H54 (cell line): ENCODE results near the gene FIS1.
"Not testable (repeated sequence)": the region's sequence is repeated elsewhere in the genome, so short reads cannot be mapped to it uniquely, and the experiment has no call there.

Source experiments
- DNase-seq: peaks from one replicate; pipeline ENCODE4 v3.0.0; 2011; ENCODE audit warnings: low spot score, mixed read lengths; ENCODE audit not compliant: insufficient read length
- FAIRE-seq: peaks from 3 replicates; lab custom pipeline; 2011; peaks lifted over from hg19 to GRCh38; lab: Jason Lieb, UNC
- POLR2A ChIP-seq: IDR thresholded peaks from 2 replicates; pipeline ENCODE4 v1.6.1; 2011; ENCODE audit warnings: low read depth, mild to moderate bottlenecking, low read length

The FIS1 gene

GRCh38 chr7:101277155-101277554 is 32.3 kb upstream of the FIS1 start:
- DNase-seq = no peak
- TF ChIP-seq POLR2A = no peak
- no peak for FAIRE-seq

- no peak for TF ChIP-seq POLR2A
- FAIRE-seq (no peak), DNase-seq (no peak)
Observed at GRCh38 chr7:101273206-101273605, 28.3 kb upstream of the FIS1 start.

- no peak for TF ChIP-seq POLR2A
- DNase-seq (no peak), FAIRE-seq (no peak)
Observed at GRCh38 chr7:101271021-101271420, 26.1 kb upstream of the FIS1 start.

- TF ChIP-seq POLR2A = no peak
- DNase-seq (no peak), FAIRE-seq (no peak)
Observed at GRCh38 chr7:101269664-101270063, 24.8 kb upstream of the FIS1 start.

- no peak for FAIRE-seq
- TF ChIP-seq POLR2A = no peak
- no peak for DNase-seq
Observed at GRCh38 chr7:101265622-101266516, 21.0 kb upstream of the FIS1 start.

- not testable (repeated sequence) for FAIRE-seq, DNase-seq
Observed at GRCh38 chr7:101264102-101264706, 19.3 kb upstream of the FIS1 start.

- FAIRE-seq (no peak), DNase-seq (no peak)
- TF ChIP-seq POLR2A = no peak
Observed at GRCh38 chr7:101258243-101258731, 13.4 kb upstream of the FIS1 start.

GRCh38 chr7:101255796-101256195 is 10.9 kb upstream of the FIS1 start:
- DNase-seq (no peak), FAIRE-seq (no peak)
- no peak for TF ChIP-seq POLR2A

GRCh38 chr7:101253199-101253598 is 8.3 kb upstream of the FIS1 start:
- DNase-seq, FAIRE-seq: not testable (repeated sequence)

GRCh38 chr7:101251871-101252659 is 7.2 kb upstream of the FIS1 start:
- no peak for FAIRE-seq
- peak; percentile 60 for TF ChIP-seq POLR2A
- DNase-seq = peak; percentile 97

GRCh38 chr7:101250324-101250723 is 5.4 kb upstream of the FIS1 start:
- FAIRE-seq = no peak
- no peak for DNase-seq
- no peak for TF ChIP-seq POLR2A

GRCh38 chr7:101248276-101248675 is 3.4 kb upstream of the FIS1 start:
- DNase-seq (no peak), FAIRE-seq (no peak)
- no peak for TF ChIP-seq POLR2A

GRCh38 chr7:101245147-101245668 is 327 bp upstream of the FIS1 start:
- peak; percentile 67; the same call in 1 of the 2 replicates for TF ChIP-seq POLR2A
- no peak for DNase-seq
- no peak for FAIRE-seq
